HG02798 (cell line): ENCODE results near the gene ATG4A.

Source experiments
- ATAC-seq: cut with Tn5 transposase; IDR thresholded peaks from one replicate; pipeline ENCODE4 v1.9.1; 2021; ENCODE audit warnings: mild to moderate bottlenecking; ENCODE audit not compliant: unreplicated experiment, poor library complexity

Gene ATG4A, protein sequence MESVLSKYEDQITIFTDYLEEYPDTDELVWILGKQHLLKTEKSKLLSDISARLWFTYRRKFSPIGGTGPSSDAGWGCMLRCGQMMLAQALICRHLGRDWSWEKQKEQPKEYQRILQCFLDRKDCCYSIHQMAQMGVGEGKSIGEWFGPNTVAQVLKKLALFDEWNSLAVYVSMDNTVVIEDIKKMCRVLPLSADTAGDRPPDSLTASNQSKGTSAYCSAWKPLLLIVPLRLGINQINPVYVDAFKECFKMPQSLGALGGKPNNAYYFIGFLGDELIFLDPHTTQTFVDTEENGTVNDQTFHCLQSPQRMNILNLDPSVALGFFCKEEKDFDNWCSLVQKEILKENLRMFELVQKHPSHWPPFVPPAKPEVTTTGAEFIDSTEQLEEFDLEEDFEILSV

DNA sequence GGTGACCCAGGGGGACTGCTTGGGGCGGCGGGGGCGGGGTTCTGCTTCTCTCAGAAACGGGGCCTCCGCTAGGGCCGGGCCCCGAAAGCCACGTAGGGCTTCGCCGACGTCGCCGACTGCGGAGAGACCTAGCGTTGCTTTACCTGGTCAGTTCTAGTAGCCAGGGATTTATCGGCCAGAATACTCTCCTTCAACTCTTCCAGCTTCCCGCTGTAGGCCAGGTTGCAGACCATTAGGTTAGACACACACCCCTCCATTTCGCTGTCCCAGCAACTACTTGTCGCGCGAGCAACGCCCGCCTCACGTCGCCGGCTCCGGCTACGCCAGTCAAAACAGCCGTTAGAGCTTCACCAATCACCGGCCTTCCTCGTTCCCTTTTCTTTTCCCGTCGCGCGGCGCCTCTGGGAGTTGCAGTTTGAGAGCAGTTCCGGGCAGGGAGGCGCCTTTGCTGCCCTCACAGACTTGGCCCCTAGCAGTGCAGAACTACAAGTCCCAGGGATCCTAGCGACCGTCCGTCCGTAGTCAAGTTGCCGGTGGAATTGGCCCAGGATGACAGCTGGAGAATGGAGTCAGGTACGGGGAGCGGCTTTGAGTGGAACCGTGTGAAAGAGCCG, at the start of gene ATG4A, which contains the start of gene PSMD10:
ATG4A (plus strand) TSS at position 515 of the 614 bp plus-strand sequence; CDS start at position 564, 49 bp downstream.
PSMD10 (minus strand) TSS at position 279 of the 614 bp plus-strand sequence; CDS start at position 257, 22 bp downstream.
- ATAC-seq: peak; percentile 97

DNA sequence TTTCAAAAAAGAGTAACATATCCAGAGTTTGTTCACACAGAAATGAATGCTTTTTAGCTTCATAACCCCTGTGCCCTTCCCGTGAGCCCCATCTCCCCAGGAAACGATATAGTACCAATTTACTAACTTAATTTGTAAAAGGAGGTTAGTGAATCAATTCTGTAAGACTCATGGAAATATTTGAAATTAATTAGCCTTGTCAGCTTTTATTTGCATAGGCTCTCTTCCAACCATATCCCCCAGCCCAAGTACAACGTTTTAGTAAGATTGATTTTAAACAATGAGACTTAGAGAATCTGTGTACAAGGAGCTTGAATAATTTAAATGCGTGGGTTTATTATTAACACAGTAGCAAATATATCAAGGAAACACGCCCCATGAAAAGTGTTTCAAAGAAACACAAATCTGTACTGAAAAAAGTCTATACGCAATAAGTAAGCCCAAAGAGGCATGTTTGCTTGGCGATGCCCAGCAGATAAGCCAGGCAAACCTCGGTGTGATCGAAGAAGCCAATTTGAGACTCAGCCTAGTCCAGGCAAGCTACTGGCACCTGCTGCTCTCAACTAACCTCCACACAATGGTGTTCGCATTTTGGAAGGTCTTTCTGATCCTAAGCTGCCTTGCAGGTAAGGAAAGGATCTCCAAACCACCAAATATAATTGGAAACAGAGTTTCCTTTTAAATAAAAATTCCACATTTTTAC, 46.9 kb upstream of the ATG4A start, which contains the start of gene VSIG1:
VSIG1 (plus strand) TSS at position 512 of the 703 bp plus-strand sequence; CDS start at position 578, 66 bp downstream.
- no peak for ATAC-seq

DNA sequence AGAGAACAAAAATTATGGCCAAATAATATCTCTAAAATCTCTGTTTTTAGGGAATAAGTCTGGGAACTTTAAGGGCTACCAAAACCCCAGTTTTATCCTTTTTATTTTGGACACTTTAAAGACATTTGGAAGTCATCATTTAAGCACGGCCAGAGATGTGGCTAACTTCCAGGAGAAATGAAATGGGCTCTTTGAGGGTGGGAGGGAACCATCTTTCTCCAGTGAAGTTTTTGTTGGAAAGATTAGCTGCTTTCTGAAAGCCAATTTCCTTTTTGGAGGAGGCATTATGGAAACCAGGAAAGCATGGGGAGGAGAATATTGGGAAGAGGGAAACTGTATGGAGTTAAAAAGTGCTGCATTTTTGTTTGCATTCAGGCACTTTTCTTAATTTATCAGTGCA, 41.9 kb upstream of the ATG4A start:
- ATAC-seq: no peak

DNA sequence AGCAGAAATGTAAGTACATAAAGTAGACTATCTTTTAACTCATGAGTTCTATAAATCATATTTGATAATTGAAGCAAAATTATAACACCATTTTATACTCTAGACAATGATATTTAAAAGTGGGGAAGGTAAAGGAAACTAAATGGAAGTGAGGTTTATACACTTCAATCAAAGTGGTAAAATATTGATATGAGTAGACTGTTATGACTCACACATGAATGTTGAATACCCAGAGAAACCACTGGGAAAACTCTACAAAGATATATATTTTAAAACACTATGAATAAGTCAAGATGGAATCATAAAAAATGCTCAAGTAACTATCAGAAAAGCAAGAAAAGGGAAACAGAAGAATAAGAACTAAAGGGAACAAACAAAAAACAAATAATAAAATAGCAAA, 38.4 kb upstream of the ATG4A start:
- ATAC-seq: no peak

DNA sequence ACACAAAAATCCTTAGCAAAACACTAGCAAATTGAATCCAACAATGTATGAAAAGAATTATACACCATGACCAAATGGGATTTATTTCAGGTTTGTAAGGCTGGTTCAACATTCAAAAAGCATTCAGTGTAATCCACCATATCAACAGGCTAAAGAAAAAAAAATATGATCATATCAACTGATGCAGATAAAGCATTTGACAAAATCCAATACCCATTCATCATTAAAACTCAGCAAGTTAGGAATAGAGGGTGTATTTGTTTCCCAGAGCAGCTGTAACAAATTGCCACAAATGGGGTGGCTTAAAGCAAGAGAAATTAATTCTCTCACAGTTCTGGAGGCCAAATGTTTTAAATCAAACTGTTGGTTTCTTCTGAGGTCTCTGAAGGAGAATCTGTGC, 36.0 kb upstream of the ATG4A start:
- ATAC-seq: no peak

DNA sequence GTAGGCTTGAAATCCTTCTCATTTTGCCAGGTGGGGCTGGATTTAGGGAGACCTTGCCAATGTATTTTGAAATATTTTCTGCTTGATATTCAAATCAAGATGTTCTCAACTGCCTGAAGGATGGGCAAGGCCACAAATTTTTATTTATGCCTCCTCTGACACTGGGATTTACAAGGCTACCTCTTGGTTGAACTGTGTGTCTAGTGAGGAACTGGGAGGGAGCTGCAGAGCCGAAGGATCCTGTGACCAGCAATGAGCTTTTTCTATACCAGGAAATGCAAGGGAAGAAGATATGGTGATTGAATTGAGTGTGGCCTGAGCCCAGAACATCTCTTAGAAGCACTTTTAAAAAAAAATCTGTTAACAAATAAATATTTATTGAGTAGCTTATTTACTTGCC, 31.8 kb upstream of the ATG4A start:
- ATAC-seq: no peak

DNA sequence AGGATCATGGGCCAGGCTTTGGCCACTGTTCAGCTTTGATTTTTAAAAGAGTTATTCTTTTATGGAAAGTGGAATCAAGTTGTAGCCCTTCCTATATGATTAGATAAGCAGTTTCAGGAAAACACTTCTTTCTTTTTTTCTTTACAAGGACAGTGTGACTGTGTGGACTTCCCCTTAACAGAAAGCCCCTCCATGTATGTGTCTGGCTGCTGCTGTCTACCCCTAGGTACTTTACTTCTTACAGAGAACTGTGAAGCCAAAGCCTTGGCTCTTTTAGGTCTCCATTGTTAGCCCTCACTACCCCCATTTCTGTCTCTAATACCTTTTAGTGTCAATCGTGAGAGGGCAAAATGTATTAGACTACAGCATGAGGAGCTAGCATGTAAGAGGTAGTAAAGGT, 27.6 kb upstream of the ATG4A start:
- ATAC-seq: no peak

DNA sequence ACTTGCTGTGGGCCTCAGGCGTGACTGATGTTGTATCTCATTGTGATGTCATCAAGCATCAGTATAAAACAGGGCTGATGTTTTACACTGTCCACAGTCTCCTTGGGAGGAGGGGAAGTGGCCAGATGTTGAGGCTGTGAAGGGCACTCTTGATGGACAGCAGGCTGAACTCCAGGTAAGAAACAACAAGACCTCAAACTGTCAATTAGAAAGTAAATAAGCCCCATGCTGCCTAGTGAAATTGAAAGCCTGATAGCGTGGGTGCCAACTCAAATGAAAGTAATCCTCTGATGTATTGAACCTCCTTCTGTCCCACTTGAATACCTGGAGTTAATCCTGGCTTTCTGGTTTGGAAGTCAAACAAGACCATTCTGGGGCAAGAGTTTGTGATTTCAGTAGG, 27.0 kb upstream of the ATG4A start:
- no peak for ATAC-seq

DNA sequence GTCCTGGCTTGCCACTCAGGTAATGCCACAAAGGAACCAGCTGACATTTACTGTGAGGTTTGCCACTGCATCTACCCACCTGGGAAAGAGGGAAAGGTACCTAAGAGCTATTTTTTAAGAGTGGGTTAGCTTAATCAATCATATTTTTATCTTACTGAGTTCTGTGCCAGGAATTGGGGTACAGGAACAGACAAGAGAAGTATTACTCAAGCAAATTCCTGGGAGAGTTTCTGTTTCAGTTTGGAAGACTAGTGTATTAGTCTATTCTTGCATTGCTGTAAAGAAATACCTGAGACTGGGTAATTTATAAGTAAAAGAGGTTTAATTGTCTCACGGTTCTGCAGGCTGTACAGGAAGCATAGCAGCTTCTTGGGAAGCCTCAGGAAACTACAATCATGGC, 23.5 kb upstream of the ATG4A start:
- no peak for ATAC-seq

DNA sequence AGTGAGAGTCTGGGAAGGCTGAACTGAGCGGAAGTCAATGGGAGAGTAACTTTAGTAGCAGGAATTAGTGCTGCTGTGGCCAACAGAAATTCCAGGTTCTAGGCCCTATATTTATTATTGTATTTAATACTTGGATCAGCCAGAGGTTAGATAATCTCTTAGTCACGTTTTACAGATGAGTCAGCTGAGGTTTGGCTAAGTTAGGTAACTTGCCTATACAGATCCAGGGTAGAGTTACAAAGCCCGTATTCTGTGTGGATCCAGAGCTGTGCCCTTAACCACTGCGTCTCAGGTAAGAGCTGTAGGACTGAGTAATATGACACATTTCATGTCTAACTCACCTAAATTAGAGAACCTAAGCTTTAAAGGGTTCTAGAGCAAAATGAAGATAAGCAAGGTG, 20.7 kb upstream of the ATG4A start:
- no peak for ATAC-seq

DNA sequence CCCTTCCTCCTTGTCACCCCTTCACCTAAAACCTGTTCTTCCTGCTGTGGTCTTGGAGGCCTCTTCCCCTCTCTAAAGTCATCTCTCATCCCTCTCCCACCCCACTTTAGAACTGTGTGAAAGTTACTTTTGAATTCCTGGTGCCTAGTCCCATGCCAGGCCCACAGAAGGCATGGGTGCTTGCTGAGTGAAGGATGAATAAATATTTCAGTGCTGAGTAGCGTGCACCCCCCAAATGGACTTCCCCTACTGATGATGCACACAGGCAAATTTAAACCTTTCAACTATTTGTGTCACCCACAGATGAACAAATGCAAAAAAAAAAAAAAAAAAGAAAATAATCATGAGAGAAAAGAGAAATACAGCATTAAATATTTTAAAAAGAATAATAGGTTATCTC, 20.0 kb upstream of the ATG4A start:
- ATAC-seq: no peak

DNA sequence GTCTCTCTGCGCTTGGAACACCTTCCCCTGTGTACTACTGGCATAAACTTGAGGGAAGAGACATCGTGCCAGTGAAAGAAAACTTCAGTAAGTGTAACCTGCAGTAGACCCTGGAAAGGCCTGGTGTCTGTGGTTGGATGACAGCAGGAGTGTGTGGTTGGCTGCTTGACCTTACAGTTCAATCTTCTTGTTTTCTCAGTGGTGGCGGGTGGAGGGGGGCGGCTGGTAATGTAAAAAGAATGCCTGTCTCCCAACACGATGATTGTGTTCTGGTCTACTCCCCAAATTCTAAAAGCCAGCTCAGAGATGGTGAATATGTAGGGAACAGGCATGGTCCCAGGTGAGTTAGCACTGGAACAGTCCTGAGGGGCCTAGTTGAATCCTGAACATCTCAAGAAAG, 18.8 kb upstream of the ATG4A start:
- no peak for ATAC-seq

DNA sequence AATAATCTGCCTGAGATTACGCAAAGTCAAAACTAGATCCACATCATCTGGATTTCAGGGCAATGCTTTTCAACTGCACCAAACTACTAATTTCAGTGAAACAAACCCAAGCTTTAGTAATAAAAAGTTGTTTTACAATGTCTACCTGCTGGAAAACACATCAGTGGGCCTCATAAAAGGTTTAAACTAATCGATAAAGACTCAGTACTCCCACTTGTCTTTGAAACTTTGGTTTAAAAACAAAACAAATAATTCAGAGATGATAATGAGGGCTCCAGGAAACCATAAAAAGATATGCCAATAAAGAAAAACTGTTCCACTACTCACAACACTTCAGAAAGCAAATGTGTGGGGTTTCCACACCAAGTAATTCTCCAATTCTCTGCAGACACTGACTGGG, 10.5 kb upstream of the ATG4A start:
- no peak for ATAC-seq

DNA sequence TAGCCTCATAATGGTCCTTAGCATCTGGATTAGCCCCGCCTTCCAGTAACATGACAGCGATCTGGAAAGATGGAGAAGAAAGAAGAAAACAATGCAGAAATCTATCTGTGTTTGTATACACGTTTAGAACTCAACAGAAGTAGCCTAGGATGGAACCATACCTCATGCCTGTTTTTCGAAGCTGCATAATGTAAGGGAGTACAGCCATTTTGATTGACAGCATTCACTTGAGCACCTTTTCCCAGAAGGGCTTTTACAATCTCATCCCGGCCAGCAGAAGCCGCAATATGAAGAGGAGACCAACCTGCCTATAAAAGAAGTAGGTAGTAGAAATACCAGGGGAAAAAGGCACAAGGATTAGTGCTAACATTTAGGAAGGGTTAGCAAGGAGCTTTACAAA, 3.8 kb upstream of the ATG4A start:
- no peak for ATAC-seq

DNA sequence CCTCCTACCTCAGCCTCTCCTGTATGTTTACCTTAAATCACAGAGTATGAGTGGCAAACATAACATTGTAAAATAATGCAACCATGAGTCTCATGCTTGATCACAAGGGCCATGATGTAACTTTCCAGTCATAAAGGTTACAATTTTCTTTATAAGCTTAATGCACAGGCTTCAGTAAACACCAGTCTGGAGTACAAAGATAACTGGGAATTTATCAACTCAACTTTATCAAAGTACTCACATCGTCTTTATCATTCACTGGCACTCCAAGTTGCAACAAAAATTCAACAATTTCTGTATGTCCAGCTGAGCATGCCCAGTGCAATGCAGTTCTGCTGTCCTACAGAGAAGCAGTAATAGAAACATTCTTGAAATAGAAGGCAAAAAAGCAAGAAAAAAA, 3.1 kb upstream of the ATG4A start:
- ATAC-seq: no peak

DNA sequence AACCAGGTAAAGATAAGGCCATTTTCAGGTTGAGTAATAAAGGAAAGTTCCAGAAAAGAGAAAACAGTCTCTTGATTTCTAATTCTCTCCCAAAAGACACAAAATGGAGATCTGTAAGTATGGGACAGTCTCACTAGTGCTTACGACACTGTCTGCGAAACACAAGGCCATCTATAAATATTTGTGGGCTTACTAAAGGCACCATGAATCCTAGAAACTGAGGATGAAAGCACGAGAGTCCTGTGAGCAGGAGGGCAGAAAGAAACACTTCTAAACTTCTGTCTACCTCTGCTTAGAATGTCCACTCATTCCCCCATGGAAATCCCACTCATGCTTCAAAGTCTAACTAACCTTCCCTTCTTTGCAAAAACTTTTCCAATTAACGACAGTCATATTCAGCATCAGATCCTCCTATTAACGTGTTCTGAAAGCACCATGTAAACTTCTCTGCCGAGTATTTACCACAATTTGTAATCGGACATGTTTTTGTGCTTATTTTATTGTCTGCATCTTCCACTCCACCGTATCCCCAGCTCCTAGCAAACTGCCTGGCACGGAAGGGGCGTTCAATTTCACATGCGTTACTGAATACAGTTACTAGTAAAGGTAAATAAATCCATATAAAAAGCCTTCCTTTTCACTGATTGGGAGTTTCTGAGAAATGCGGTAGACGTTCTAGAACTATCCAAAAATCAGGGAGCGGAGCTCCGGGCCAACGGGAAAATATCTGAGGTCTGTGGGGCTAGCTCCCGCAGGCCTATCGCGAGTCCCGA, 901 bp upstream of the ATG4A start:
- no peak for ATAC-seq

DNA sequence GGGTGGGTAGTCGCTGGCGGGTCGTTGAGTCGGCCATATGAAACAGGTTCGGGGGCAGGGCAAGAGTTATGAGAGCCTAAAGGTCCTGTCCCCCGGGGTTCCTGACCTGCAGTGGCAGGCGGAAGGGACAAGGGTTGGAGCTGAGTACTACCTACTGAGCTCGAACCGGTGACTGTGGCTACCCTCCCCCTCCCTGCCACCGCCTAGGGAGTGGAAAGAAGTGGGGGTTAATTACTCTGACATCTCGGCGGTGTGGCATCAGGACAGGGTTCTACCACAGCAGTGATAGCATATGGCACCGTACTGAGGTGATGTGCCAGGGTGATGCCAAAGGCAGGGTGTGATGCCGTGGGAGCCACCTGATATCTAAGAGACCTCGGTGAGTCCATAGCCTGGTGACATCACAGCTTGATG, 307 bp downstream of the ATG4A start:
- peak; percentile 47 for ATAC-seq

DNA sequence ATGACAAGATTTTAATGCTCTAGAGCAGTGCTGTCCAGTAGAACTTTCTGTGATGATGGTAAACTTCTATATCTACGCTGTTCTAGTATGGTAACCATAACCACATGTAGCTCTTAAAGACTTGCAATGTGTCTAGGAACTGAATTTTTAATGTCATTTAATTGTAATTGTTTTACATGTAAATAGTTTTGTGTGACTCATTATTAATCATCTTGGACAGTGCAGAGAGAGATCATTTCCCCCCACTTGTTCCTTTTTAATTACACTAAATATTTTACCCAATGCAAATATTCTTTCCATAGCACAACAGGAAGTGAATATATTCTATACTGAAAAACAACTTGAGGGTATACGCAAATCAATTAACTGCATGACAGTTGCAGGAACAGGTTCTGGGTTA, 5.8 kb downstream of the ATG4A start:
- ATAC-seq: no peak

DNA sequence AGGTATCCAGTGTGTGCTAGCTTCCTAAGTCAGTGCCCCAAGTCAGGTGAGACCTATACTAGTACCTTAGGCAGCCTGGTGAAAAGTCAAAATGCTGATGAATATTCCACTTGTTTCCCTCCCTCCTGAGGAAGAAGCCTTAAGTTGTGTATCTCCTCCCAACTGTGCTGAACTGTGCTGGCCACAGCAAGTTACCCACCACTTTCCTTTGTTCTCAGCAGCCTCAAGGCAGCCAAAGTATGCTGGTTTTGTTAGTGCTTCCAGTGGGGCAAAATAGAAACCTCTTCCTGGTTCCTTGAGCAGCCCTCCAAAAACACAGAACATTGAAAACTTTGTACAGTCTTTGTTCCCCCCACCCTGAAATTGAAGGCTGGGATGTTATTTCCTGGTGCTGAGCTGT, 13.9 kb downstream of the ATG4A start:
- ATAC-seq: no peak

DNA sequence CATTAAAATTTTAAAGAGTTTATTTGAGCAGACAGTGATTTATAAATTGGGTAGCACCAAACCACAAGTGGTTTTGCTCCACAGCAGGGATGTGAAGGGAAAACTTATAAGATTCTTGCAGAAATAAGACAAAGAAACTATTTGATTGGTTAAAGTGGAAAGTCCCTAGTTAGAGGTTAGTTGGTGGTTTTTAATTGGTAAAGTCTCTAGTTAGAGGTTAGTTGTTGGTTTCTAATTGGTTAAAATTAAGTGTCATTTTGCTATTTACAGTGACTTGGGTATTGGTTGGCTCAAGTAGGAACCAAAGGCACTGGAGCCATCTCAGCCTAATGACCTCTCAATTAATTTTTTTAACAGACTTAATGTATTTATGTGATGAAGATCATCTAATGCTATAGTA, 23.0 kb downstream of the ATG4A start:
- ATAC-seq: no peak
